ENCODE results near the gene MYH11.

Gene MYH11

GRCh38 chr16:15780805-15781204 lies 76.0 kb downstream of the MYH11 start:
- intact Hi-C loops (cut with DNase I) = no loop called here
- DNase-seq = no peak

GRCh38 chr16:15779664-15780351 lies 77.0 kb downstream of the MYH11 start:
- intact Hi-C loops (cut with DNase I) = no loop called here
- DNase-seq = no peak

- DNase-seq = no peak
- intact Hi-C loops (cut with DNase I) = no loop called here
These were observed 77.7 kb downstream of the MYH11 start for GRCh38 chr16:15778999-15779614.

GRCh38 chr16:15778204-15778743 lies 78.6 kb downstream of the MYH11 start:
- intact Hi-C loops (cut with DNase I) = no loop called here
- DNase-seq = no peak

- intact Hi-C loops (cut with DNase I) = no loop called here
- no peak for DNase-seq
These were observed 79.2 kb downstream of the MYH11 start for GRCh38 chr16:15777533-15778203.

GRCh38 chr16:15776572-15776971 lies 80.3 kb downstream of the MYH11 start:
- no peak for DNase-seq
- intact Hi-C loops (cut with DNase I) = no loop called here

- no peak for DNase-seq
- intact Hi-C loops (cut with DNase I) = no loop called here
These were observed 81.0 kb downstream of the MYH11 start for GRCh38 chr16:15775663-15776304.

- DNase-seq = no peak
- intact Hi-C loops (cut with DNase I) = no loop called here
These were observed 81.6 kb downstream of the MYH11 start for GRCh38 chr16:15775209-15775608.

GRCh38 chr16:15773968-15774367 lies 82.9 kb downstream of the MYH11 start:
- no peak for DNase-seq
- intact Hi-C loops (cut with DNase I) = no loop called here

GRCh38 chr16:15772579-15773293 lies 84.1 kb downstream of the MYH11 start:
- intact Hi-C loops (cut with DNase I) = no loop called here
- DNase-seq = no peak

- intact Hi-C loops (cut with DNase I) = no loop called here
- DNase-seq = peak in 1 of 10 donors; percentile 21
These were observed 85.1 kb downstream of the MYH11 start for GRCh38 chr16:15771694-15772093.

GRCh38 chr16:15770512-15770911 lies 86.3 kb downstream of the MYH11 start:
- intact Hi-C loops (cut with DNase I) = no loop called here
- DNase-seq = peak in 1 of 10 donors; percentile 3

- intact Hi-C loops (cut with DNase I) = no loop called here
- peak in 2 of 10 donors; percentile 3 to 13 for DNase-seq
These were observed 86.7 kb downstream of the MYH11 start for GRCh38 chr16:15770107-15770506.

- intact Hi-C loops (cut with DNase I) = loop anchor here (5.0 kb wide), 1 partner anchor 358 kb away; no protein-coding TSS in a partner anchor
- DNase-seq = peak in 2 of 10 donors; percentile 36 to 60
These were observed 87.6 kb downstream of the MYH11 start for GRCh38 chr16:15769239-15769638.

- intact Hi-C loops (cut with DNase I) = loop anchor here (5.0 kb wide), 1 partner anchor 359 kb away; no protein-coding TSS in a partner anchor
- DNase-seq = peak in 1 of 10 donors; percentile 1
These were observed 88.6 kb downstream of the MYH11 start for GRCh38 chr16:15768201-15768600.

GRCh38 chr16:15766918-15767317 lies 89.9 kb downstream of the MYH11 start:
- no peak for DNase-seq
- intact Hi-C loops (cut with DNase I) = loop anchor here (1.0 to 5.0 kb wide), 2 partner anchors 360 to 428 kb away; no protein-coding TSS in a partner anchor

GRCh38 chr16:15765880-15766279 lies 90.9 kb downstream of the MYH11 start:
- peak in 5 of 10 donors; percentile 18 to 75 (median 31) for DNase-seq
- intact Hi-C loops (cut with DNase I) = loop anchor here (1.0 to 5.0 kb wide), 2 partner anchors 361 to 429 kb away; no protein-coding TSS in a partner anchor

GRCh38 chr16:15765116-15765515 lies 91.7 kb downstream of the MYH11 start:
- intact Hi-C loops (cut with DNase I) = loop anchor here (5.0 kb wide), 1 partner anchor 362 kb away; no protein-coding TSS in a partner anchor
- no peak for DNase-seq

- intact Hi-C loops (cut with DNase I) = no loop called here
- peak in 1 of 10 donors; percentile 6 for DNase-seq
These were observed 92.7 kb downstream of the MYH11 start for GRCh38 chr16:15764112-15764511.

GRCh38 chr16:15760129-15760528 lies 96.7 kb downstream of the MYH11 start:
- DNase-seq = no peak
- intact Hi-C loops (cut with DNase I) = no loop called here

Measured in posterior cingulate gyrus (tissue), 11 donors.